GM18502 (cell line): ENCODE measurements around the gene SLC34A1.
"Not testable (repeated sequence)": the region's sequence is repeated elsewhere in the genome, so short reads cannot be mapped to it uniquely, and the experiment has no call there.

Experiments
- ATAC-seq: cut with Tn5 transposase; IDR thresholded peaks from one replicate; pipeline ENCODE4 v1.9.1; 2021; ENCODE audit warnings: mild to moderate bottlenecking; ENCODE audit not compliant: unreplicated experiment, poor library complexity

The SLC34A1 gene

DNA sequence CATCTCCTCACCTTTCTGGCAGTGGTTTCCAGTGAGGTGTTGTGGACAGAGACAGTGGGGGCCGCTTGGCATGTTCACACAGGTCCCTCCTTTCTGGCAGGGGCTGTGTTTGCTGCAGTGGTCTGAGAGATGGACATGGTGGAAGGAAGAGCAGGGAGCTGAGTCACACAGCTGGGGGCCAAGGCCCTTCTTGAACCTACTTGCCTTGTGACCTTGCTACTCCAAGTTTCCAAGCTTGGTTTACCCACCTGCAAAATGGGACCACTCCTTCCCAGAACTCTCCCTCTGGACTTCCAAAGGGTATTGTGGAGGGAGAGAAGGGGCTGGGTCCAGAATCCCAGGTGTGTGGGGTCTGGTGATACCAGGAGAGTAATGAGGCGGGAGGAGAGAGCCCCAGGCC, 21.1 kb downstream of the SLC34A1 start:
- no peak for ATAC-seq

DNA sequence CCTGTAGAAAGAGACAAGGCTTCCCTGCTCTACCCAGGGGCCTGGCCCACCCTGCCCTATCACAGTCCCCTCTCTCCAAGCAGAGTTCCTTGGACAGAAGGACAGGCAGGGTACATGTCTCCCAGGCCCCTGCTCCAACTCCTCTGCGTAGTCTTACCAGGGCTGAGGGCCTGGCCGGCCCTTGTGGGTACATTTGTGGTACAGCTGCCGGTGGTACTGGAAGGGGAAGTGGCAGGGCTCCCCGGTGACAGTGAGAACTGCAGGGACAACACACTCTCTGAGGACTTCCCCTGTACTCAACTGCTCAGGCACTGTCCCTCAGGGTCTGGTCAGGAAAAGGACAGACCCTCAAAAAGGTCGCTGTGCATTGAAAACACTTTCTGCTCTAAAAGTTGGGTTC, 21.6 kb downstream of the SLC34A1 start:
- ATAC-seq, result no peak

DNA sequence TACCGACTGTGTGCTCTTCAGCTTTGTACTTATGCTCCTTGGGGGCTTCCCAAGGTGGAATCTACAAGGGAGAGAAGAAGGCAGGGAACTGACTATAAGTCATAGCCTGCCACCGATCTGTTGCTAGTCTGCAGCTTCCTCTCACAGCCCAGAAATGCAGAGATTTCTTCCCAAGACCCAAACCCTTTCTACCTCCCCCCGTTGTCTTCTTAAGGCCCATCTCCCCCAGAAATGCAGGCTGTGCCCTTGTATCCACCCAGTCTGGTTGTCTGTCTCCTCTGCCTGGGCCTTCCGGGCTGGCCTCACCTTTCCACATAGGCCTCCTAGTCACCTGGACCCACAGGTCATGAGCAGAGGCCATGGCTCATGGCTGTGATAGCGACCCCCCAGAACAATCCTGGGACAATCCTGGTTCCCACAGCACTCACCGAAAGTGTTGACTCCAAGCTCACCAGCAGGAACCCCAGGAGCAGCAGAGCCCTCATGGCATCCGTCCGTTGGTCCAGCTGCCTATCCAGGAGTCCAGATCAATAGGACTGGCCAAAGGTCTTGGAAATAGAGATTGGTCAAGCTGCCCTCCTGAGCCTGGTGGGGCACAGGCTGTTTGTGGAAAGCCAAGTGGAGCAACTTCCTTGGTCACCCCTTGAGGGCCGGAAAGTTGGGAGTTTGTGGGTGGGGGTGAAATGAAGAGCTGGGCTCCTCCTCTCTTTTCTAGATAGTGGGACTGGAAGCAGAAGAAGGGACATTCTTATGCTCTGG, 25.0 kb downstream of the SLC34A1 start, which contains the start of gene F12:
Gene F12 (minus strand): TSS at position 522 of the 759 bp plus-strand sequence. CDS start 37 bp downstream, at position 485.
- no peak for ATAC-seq

DNA sequence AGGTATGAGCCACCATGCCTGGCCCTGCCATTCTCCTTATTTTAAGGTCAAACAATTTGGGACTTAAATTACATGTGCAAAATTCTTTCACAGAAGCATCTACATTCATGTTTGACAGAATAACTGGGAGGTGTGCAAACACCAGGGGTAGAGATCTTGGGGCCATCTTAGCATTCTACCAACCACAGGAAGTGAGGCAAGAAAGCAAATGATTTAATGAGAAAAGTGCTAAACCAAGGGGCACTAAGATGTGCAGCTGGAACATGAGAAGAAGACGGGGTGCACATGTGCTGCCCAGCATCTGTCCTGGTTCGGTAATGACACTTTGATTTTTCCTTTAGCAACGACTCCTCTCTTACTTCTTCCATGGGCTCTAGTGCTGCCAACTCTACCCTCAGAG, 26.3 kb downstream of the SLC34A1 start:
- no peak for ATAC-seq

DNA sequence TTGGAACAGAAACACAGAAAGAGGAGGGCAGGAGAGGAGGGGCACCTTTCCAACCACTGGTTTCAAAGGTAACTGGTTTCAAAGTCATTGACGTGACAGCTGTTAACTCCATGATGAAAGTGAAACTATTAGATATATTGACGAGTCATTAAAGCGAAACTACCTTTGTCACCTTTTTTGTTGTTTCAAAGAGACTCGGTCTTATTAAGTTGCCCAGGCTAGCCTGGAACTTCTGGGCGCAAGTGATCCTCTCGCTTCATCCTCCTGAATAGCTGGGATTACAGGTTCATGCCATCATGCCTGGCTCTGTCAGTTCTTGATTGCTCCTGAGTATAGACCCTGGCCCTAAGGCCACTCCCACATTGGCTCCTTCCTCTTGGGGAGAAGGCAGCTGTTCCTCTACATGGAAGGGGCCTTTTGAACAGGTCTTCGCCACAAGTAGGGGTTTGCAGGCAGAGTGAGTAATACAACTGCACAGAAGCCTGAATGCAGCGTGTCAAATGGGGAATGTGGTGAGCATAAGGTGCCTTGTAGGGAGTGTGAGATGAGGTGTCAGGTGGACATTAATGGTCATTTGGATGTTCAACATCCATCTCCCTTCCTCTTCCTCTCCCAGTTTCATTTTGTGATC, 28.5 kb downstream of the SLC34A1 start:
- ATAC-seq, result peak; percentile 80

DNA sequence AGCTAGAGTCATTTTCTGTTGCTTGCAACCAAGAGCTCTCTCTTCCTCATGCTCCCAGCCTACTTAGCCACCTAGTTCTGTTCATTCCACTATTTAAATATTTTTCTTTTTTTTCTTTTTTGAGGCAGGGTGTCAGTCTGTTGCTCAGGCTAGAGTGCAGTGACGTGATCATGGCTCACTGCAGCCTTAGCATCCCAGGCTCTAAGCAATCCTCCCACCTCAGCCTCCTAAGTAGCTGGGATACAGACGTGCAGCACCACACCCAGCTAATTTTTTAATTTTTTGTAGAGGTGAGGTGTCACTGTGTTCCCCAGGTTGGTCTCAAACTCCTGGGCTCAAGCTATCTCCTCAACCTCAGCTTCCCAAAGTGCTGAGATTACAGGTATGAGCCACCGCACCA, 30.2 kb downstream of the SLC34A1 start:
- no peak for ATAC-seq

DNA sequence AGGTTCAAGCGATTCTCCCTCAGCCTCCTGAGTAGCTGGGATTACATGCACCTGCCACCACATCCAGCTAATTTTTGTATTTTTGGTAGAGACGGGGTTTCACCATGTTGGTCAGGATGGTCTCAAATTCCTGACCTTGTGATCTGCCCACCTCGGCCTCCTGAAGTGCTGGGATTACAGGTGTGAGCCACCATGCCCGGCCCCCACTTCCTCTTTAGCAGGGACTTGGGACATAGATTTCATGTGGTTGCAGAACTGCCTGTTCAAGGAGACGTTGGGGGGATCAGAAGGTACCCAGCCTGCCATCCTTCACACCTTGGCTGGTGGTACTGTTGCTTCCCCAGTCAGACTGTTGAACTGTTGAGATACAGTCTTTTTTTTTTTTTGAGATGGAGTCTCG, 32.8 kb downstream of the SLC34A1 start:
- ATAC-seq, result not testable (repeated sequence)

DNA sequence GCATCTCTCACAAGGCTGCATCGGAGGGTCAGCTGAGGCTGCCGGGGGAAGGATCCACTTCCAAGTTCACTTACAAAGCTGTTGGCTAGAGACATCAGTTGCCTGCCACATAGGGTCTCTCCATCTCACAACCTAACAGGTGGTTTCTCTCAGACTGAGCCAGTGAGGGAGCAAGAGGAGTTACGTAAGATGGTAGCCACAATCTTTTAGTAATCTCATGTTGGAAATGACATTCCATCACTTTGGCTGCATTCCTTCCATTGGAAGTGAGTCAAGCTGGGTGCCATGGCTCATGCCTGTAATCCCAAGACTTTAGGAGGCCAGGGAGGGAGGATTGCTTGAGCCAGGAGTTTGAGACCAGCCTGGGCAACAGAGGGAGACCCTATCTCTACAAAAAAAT, 34.8 kb downstream of the SLC34A1 start:
- no peak for ATAC-seq

DNA sequence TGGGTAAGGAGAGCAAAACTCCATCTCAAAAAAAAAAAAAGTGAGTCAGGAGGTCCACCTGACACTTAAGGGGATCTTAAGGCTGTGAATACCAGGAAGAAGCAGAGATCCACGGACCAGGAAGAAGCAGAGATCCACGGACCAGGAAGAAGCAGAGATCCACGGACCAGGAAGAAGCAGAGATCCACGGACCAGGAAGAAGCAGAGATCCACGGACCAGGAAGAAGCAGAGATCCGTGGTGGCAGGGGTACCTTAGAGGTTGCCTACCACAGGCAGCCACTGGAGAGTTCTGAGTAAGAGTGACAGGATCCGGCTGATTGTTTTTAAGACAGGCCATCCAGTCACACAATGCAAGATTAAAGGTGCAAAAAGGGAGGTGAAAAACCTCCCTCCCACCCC, 36.2 kb downstream of the SLC34A1 start:
- ATAC-seq, result not testable (repeated sequence)

DNA sequence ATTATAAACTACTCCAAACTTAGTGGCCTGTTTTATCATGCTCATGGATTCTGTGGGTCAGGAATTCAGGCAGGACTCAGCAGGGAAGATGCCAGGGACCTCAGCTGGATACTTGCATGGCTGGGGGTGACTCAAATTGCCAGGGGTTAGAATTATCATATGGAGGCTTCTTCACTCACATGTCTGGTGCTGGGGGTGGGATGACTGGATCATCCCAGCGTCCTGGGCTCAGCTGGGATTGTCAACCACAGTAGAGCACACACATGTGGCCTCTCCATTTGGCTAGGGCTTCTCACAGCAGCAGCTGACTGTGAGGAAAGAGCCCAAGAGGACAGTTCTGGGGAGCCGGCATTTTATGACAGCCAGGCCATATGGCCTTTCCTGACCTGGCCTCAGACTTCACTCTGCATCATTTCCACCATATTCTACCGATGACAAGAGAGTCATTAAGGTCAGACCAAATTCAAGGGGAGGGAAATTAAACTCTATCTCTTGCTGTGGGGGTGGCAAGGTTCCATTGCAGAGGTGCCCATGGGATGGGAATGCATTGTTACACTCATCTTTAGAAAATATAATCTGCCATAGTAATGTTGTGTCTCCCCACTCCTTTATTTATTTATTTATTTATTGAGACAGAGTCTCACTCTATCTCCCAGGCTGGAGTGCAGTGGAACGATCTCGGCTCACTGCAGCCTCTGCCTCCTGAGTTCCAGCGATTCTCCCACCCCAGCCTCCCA, 37.0 kb downstream of the SLC34A1 start:
- ATAC-seq, result no peak

DNA sequence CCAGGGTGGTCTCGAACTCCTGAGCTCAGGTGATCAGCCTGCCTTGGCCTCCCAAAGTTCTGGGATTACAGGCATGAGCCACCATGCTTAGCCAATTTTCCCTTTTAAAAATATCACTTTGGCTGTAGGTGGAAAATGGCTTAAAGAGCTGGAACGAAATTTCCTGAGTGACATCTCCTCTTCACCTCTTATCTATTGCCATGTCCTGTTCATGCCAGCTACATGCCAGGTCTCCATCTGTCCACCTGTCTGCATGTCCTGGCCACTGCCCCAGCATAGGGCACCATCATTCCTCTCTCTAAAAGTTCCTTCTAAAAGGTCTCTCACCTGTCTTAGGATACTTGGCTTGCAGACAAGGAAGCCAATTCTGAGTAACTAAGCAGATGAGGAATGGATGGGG, 39.4 kb downstream of the SLC34A1 start:
- no peak for ATAC-seq

DNA sequence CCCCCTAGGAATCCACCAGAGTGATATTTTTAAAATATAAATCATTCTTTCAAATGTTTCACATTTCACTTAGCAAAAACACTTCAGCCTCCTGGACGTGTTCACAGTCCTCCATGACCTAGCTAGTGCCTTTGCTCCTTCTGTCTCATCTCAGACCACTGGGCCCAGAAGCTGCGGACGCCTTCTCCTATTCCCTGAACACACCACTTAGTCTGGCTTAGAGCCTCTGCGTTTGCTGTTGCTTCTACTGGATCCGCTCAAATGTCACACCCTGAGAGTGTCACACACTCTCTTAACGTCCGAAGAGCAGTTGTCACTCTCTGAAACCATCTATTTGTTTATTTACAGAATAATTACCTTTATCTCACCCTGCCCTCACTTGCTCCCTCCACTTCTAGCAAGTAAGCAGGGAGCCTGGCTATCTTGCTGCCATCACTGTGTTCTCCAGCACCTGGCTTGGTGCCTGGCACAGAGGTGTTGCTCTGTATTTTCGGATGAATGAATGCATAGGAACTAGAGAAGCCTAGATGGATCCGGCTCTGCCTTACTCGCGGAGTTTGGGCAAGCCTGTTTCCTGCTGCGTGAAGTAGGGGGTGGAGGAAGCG, 41.1 kb downstream of the SLC34A1 start:
- no peak for ATAC-seq

DNA sequence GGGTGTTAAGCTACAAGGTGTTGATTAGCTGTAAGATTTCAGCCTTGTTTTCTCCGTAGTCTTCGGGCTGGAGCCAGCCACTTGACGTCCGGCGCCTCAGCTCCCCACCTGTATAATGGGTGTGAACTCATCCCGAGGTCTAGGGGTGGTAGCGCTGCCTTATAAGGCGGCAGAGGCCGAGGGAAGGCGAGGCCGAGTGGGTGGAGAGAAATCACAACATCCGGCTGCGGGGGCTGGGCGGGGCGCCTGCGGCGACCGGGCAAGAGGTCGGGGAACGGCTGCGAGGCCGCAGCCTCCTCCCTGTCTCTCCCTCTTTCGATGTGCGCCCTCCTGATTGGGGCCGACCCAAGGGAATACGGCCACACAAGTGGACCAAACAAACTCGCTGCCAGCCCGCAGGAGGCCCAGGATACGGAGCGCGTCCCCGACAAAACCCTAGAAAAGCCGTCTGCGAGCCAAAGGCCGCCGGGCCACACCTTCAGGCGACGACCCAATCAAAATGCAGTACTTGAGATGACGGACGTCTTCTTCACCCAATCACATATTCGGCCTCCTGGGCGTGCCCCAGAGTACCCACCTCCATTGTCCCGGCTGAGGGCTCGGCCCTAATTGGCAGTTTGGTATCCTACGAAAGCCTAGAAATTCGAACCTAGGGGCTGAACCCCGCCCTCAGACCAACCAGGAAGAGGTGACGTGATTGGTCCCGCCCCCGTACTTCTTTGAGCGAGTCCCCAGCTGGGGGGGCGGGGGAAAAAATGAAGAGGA, 41.7 kb downstream of the SLC34A1 start:
- ATAC-seq, result peak; percentile 78

DNA sequence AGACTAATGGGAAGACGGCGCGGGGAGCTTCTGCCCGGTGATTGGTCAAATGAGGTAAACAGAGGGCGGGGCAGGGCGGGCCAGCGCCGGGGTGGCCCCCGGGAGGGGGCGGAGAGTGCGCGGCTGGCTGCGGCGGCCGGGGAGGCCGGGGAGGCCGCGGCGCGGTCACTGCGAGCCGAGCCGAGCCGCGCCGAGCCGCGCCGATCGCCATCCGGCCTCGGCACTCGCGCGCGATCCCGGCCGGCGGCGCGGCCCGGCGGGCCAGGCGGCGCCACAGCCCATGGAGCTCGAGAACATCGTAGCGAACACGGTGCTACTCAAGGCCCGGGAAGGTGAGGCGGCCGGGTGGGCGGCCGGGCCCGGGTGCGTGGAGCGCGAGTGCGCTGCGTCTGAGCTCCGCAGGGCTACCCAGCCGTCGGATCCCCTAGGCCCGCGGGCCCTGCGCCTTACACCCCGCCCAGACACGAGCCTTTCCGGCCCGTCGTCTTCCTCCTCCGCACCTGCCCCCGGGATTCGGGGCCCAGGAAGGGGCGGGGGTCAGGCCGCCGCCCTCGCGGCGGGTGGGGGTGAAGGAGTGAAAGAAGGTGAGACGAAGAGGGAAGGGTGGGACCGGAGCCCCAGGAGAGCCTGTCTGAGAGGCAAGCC, 42.5 kb downstream of the SLC34A1 start, which contains the start of gene GRK6:
Gene GRK6 (plus strand): TSS at position 111 of the 645 bp plus-strand sequence. CDS start 170 bp downstream, at position 281.
- peak; percentile 10 for ATAC-seq

DNA sequence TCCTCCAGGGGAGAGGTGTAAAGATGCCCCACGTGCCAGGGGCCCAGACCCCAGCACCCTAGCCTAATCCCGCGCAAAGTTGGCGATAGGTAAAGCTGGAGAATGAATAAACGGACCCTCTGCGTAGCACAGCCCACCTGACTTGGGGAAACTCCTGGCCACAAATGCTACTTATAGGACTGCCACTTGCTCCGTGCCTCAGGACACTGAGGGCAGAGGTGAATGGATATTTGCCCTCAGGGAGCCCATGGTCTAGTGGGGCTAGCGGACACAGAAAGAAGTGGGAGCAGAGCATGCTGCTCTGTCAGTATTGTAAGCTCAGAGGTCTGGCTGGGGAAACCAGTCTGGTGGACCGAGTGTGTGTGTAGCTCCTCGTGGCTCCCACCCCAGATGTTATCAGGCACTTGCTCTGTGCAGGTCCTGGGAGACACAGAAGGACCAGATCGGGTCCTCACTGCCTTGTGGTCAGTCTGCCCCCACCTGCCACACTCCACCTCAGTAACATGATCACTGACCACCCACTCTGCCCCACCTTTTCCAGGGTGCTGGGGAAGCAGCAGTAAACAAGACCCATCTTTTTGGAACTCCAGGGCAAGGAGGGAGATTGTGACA, 43.1 kb downstream of the SLC34A1 start:
- ATAC-seq, result no peak

DNA sequence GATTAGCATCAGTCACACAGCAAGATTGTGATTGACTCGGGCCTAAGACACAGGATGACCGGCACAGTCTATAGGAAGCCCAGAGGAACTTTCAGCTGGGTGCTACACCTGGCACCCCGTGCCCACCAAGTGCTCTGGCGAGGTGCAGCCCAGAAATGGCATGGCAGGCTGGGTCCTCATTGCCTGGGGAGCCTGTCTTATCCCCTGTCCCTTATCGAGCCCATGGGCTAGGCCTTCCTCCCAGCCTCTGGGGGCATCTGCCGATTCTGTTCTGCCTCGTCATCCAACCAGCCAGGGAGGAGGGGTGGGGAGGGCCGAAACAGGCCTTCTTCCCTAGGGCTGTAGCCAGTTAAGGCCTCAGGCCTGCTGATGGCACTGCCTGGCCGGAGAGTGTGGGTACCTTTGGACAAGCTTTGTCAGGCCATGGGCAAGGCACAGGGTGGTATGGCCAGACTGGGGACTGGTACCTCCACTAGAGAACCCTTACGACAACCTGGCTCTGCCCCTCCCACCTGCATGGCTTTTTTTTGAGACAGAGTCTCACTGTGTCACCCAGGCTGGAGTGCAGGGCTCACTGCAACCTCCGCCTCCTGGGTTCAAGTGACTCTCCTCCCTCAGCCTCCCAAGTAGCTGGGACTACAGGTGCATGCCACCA, 43.8 kb downstream of the SLC34A1 start:
- ATAC-seq, result no peak

DNA sequence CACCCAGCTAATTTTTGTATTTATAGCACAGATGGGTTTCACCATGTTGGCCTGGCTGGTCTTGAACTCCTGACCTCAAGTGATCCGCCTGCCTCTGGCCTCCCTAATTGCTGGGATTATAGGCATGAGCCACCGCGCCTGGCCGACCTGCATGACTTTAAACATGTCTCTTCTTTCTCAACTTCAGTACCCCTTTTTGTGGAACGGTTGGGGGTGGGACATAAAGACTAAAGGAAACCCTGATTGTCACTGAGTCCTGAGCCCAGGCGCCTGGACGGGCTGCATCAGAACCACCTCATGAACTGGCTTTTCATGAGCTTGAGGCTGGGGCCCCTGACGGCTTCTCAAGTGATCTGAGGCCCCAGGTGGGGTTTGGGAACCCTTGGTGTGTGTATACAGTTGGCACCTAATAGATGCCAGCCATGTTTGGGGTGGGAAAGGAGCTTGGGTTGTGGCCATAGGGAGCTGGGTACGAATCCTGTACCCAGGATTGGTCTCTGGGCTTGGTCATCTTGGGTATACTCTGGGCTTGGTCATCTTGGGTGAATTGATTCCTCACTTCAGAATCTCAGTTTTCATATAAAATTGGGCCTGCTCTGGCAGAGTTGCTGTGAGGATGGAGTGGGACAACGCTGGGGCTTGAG, 44.5 kb downstream of the SLC34A1 start:
- ATAC-seq, result no peak
